ENCODE data around the gene LBHD2. TPM values are rescaled to one million over a fixed set of nuclear protein-coding genes. Genes with fewer than 3 reads are reported as not detected.

Gene LBHD2
- total and polyA plus RNA-seq, 2 of the 13 experiments (the other 11 are each of a cell fraction or from before 2014, with no cell fraction given) = 0.67 to 1.00 TPM

- peak overlapping the region; percentile 49 for H3K9ac ChIP-seq (ENCODE audit: insufficient read depth, low read depth, low read length)
- H3K4me3 ChIP-seq (replicated peaks in 1 of 3; ENCODE audit: insufficient read depth in 1 of 3, low read depth in 2 of 3, low read length in 3 of 3) = peak overlapping the region; percentile 43 to 71 (median 61)
- H2AFZ ChIP-seq (ENCODE audit: low read length) = no peak overlapping the region
- DNase-seq (ENCODE audit: low spot score) = peak; percentile 87
- no peaks in the 10 kb centered on the region for H3K9me3 ChIP-seq (ENCODE audit: low read length)
- WGBS (ENCODE audit: low lambda C conversion rate) = 2% methylated on average over 8 of the region's 68 CpGs
- peak overlapping the region; percentile 84 for H3K4me2 ChIP-seq (ENCODE audit: low read depth, low read length)
- H3K4me1 ChIP-seq (ENCODE audit: insufficient read depth, low read length) = peaks cover 87% of the 10 kb centered on the region
- no peaks in the 10 kb centered on the region for H3K27me3 ChIP-seq (ENCODE audit: control insufficient read depth in 1 of 2, insufficient read depth in 2 of 2, low read length in 2 of 2)
- H3K36me3 ChIP-seq (replicated peaks in 1 of 2; ENCODE audit: control insufficient read depth in 1 of 2, insufficient read depth in 2 of 2, low read length in 2 of 2) = peaks cover 5 to 6% of the 10 kb centered on the region in 2 experiments; a peak in 2 of 5 replicates
- FAIRE-seq = peak; percentile 4
- in situ Hi-C loops (cut with HindIII; ENCODE audit: extremely low pct_ligation_motif_present, low pct_unique_long_range_greater_than_20kb) (no loop called here), intact Hi-C loops (cut with micrococcal nuclease; ENCODE audit: unreplicated experiment) (loop anchor here (5.0 kb wide), 1 partner anchor 84 kb away; no protein-coding TSS in a partner anchor)
- CTCF ChIA-PET (ENCODE audit: low intra/inter-chr PET ratio, low total read pairs) = interaction anchor here (0.9 kb wide), 1 partner anchor 189 kb away, joined by 3 read pairs; no protein-coding TSS in a partner anchor
- ATAC-seq = peak; percentile 58
- peak overlapping the region; percentile 76 for H3K27ac ChIP-seq (ENCODE audit: extremely low read length, insufficient read depth, low read length)
- no TSS peak for BruUV-seq (replicated peaks)
- peaks cover 17% of the 10 kb centered on the region for H4K20me1 ChIP-seq (ENCODE audit: insufficient read depth, low read length)
- POLR2A ChIA-PET = interaction anchor here (0.9 to 4.1 kb wide), 12 partner anchors 9 to 230 kb away, joined by 3 to 39 read pairs (median 5); partner anchors contain the start of genes EIF5 and EXOC3L4
- H3K79me2 ChIP-seq (ENCODE audit: insufficient read depth, low read length) = peaks cover 12% of the 10 kb centered on the region
- TF ChIP-seq SRSF1 (optimal IDR thresholded peaks at IDR 0.05; ENCODE audit: low read depth, low read length) = no peak
- peak; percentile 84 for TF ChIP-seq XRCC5 (optimal IDR thresholded peaks at IDR 0.05; ENCODE audit: low read length)
- peak; percentile 30; the same call in 1 of the 2 replicates for TF ChIP-seq IKZF5 (CRISPR knock-in tag; IDR thresholded peaks at IDR 0.05)
- peak; percentile 84 for TF ChIP-seq SAP130 (CRISPR knock-in tag; IDR thresholded peaks at IDR 0.05; ENCODE audit: low read depth)
- TF ChIP-seq ZNF362 (CRISPR knock-in tag; IDR thresholded peaks at IDR 0.05; ENCODE audit: borderline replicate concordance) = peak; percentile 71; the same call in 1 of the 2 replicates
- no peak for TF ChIP-seq KDM4B (CRISPR knock-in tag; IDR thresholded peaks at IDR 0.05)
- 0 out of 2 replicates have a peak, but pooled peaks have one; percentile 20 for TF ChIP-seq ZNF275 (CRISPR knock-in tag; IDR thresholded peaks at IDR 0.05; ENCODE audit: borderline replicate concordance)
- peak; percentile 66; the same call in 1 of the 2 replicates for TF ChIP-seq TBX3 (IDR thresholded peaks at IDR 0.05; ENCODE audit: borderline replicate concordance)
- TF ChIP-seq YEATS4 (CRISPR knock-in tag; IDR thresholded peaks at IDR 0.05; ENCODE audit: borderline replicate concordance) = no peak
- peak; percentile 77 for TF ChIP-seq MTA1 (CRISPR knock-in tag; IDR thresholded peaks at IDR 0.05; ENCODE audit: borderline replicate concordance)
- peak; percentile 28; the same call in 1 of the 2 replicates for TF ChIP-seq PAX8 (CRISPR knock-in tag; IDR thresholded peaks at IDR 0.05; ENCODE audit: borderline replicate concordance)
- TF ChIP-seq MLX (CRISPR knock-in tag; IDR thresholded peaks at IDR 0.05) = no peak; the same call in 1 of the 2 replicates
- 0 out of 2 replicates have a peak, but pooled peaks have one; percentile 23 for TF ChIP-seq ZNF580 (CRISPR knock-in tag; IDR thresholded peaks at IDR 0.05; ENCODE audit: borderline replicate concordance, low read depth)
- no peak for TF ChIP-seq KLF11 (CRISPR knock-in tag; IDR thresholded peaks at IDR 0.05)
- TF ChIP-seq KLF15 (CRISPR knock-in tag; IDR thresholded peaks at IDR 0.05; ENCODE audit: borderline replicate concordance) = 0 out of 2 replicates have a peak, but pooled peaks have one; percentile 43
Observed at GRCh38 chr14:103103461-103104388, 19.7 kb downstream of the LBHD2 start.
